GM12878 (cell line): ENCODE results near the gene GOSR2. TPM values are rescaled to one million over a fixed set of nuclear protein-coding genes. Genes with fewer than 3 reads are reported as not detected.

Experiments
- CBX5 ChIP-seq: sonication (generic); IDR thresholded peaks from 2 replicates; pipeline ENCODE4 v1.6.1; 2016; ENCODE audit warnings: low read depth, moderate library complexity, mild to moderate bottlenecking, inconsistent platforms
- CEBPB ChIP-seq, 2 experiments: fragments of 150-350 bp in 1 of 2; IDR thresholded peaks; 2 replicates each; pipeline ENCODE4 v1.6.1; 2012 to 2014; ENCODE audit warnings: low read depth in 2 of 2, low read length in 2 of 2, borderline replicate concordance in 1 of 2, inconsistent platforms in 1 of 2
- CREB1 ChIP-seq: IDR thresholded peaks from 2 replicates; pipeline ENCODE4 v1.6.1; 2012; ENCODE audit warnings: low read depth, mild to moderate bottlenecking, inconsistent platforms
- IRF3 ChIP-seq: fragments of 450-650 bp; IDR thresholded peaks from 2 replicates; pipeline ENCODE4 v1.6.1; 2014; ENCODE audit warnings: mild to moderate bottlenecking
- IRF5 ChIP-seq: fragments of 450-650 bp; IDR thresholded peaks from 2 replicates; pipeline ENCODE4 v1.6.1; 2017; ENCODE audit warnings: borderline replicate concordance
- MAX ChIP-seq: IDR thresholded peaks from 2 replicates; pipeline ENCODE4 v1.6.1; 2012; ENCODE audit warnings: low read depth, low read length, improper control_type of control experiment
- MYC ChIP-seq: IDR thresholded peaks from 2 replicates; pipeline ENCODE4 v1.6.1; 2011; ENCODE audit warnings: mild to moderate bottlenecking, low read length, moderate library complexity, inconsistent platforms; ENCODE audit not compliant: insufficient read depth, insufficient replicate concordance, insufficient read length, severe bottlenecking
- PBX3 ChIP-seq: IDR thresholded peaks from 2 replicates; pipeline ENCODE4 v1.6.1; 2011; ENCODE audit warnings: mild to moderate bottlenecking, low read depth, low read length, moderate library complexity; ENCODE audit not compliant: insufficient replicate concordance
- PKNOX1 ChIP-seq: fragments of 450-650 bp; IDR thresholded peaks from 2 replicates; pipeline ENCODE4 v1.6.1; 2016; ENCODE audit warnings: mild to moderate bottlenecking
- POLR2AphosphoS5 ChIP-seq: IDR thresholded peaks from 2 replicates; pipeline ENCODE4 v1.6.1; 2011; ENCODE audit warnings: mild to moderate bottlenecking, low read length, inconsistent platforms
- RAD21 ChIP-seq: IDR thresholded peaks from 2 replicates; pipeline ENCODE4 v1.6.1; 2011; ENCODE audit warnings: mild to moderate bottlenecking, low read depth, low read length, moderate library complexity; ENCODE audit not compliant: insufficient read depth
- REST ChIP-seq: IDR thresholded peaks from 2 replicates; pipeline ENCODE4 v1.6.1; 2012; ENCODE audit warnings: mild to moderate bottlenecking, low read depth, low read length
- SIX5 ChIP-seq: IDR thresholded peaks from 2 replicates; pipeline ENCODE4 v1.6.1; 2011; ENCODE audit warnings: mild to moderate bottlenecking, low read depth, low read length, moderate library complexity; ENCODE audit not compliant: severe bottlenecking
- SMARCA5 ChIP-seq: fragments of 450-650 bp; IDR thresholded peaks from 2 replicates; pipeline ENCODE4 v1.6.1; 2017; ENCODE audit warnings: mild to moderate bottlenecking
- TCF3 ChIP-seq: IDR thresholded peaks from 2 replicates; pipeline ENCODE4 v1.6.1; 2012; ENCODE audit warnings: low read depth, mild to moderate bottlenecking, low read length, borderline replicate concordance; ENCODE audit not compliant: insufficient read depth
- ZNF207 ChIP-seq: fragments of 450-650 bp; IDR thresholded peaks from 2 replicates; pipeline ENCODE4 v1.6.1; 2014; ENCODE audit warnings: antibody characterized with exemption, mild to moderate bottlenecking, borderline replicate concordance
- polyA plus RNA-seq, 11 experiments: library from polyadenylated mRNA; depleted of rRNA in 4 of 11; unstranded in 6 of 11; stranded (reverse) in 5 of 11; fragments of >200 nt; fragmentation: Nextera tagmentation in 4 of 11; fragmentation: Illumina TruSeq in 1 of 11; extraction: Ambion mirVana in 4 of 11; extraction: Trizol in 1 of 11; gene quantifications; 1 replicate in 1 of 11; 2 replicates in 10 of 11; pipeline versions ENCODE4 v1.2.1 to v1.2.3, GENCODE V29; 2011 to 2016; ENCODE audit warnings: inconsistent platforms in 2 of 11, missing spikeins in 2 of 11, low read depth in 1 of 11
- total RNA-seq, 4 experiments: library from RNA; depleted of rRNA in 3 of 4; stranded (reverse); fragments of >200 nt in 3 of 4; fragmentation: Illumina TruSeq in 1 of 4; extraction: Trizol in 1 of 4; gene quantifications; 2 replicates each; pipeline versions ENCODE4 v1.2.1 to v1.2.3, GENCODE V29; 2013 to 2021

GOSR2 gene
- total and polyA plus RNA-seq, 10 of the 15 experiments (the other 5 are each of a cell fraction or from before 2014, with no cell fraction given): 30.1 to 64.5 (median 47.0) TPM

GRCh38 chr17:46922804-46923635 is at the start of gene GOSR2 (continued):
- no peak for TF ChIP-seq REST
- TF ChIP-seq POLR2AphosphoS5: peak; percentile 98
- peak; percentile 97 for TF ChIP-seq MYC
- peak; percentile 58 for TF ChIP-seq SIX5
- TF ChIP-seq PKNOX1: peak; percentile 50; the same call in 1 of the 2 replicates
- peak; percentile 2 for TF ChIP-seq PBX3
- peak; percentile 77 for TF ChIP-seq CREB1
- TF ChIP-seq IRF5: peak; percentile 99
- no peak for TF ChIP-seq CBX5
- TF ChIP-seq TCF3: no peak; the same call in 1 of the 2 replicates
- no peak for TF ChIP-seq SMARCA5
- peak; percentile 77; the same call in 1 of the 2 replicates for TF ChIP-seq ZNF207
- no peak for TF ChIP-seq CEBPB (IDR thresholded peaks at IDR 0.05; ENCODE audit: borderline replicate concordance in 1 of 2, low read depth in 2 of 2, low read length in 2 of 2)
- TF ChIP-seq MAX: peak; percentile 91
- no peak for TF ChIP-seq RAD21
- TF ChIP-seq IRF3: 0 out of 2 replicates have a peak, but pooled peaks have one; percentile 11
